Measurements from ENCODE around the gene TOMM40.
"Not testable (repeated sequence)": the region's sequence is repeated elsewhere in the genome, so short reads cannot be mapped to it uniquely, and the experiment has no call there.

TOMM40 gene

DNA sequence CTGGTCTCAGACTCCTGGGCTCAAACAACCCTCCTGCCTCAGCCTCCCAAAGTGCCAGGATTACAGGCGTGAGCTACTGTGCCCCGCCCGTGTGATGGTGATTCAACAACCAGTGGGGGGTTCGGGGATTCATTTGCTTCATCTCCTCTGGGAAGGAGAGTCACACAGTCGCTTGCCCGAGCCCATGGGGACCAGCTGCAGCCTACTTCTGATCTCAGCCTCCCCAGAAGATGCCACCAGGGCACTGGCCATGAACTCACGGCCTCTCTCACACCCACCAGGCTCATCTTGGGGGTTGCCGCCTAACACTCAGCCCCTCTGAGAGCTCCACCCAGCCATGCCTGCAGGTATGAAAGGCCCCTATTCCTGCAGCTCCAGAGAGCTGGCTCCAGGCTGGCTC lies 6.8 kb downstream of the TOMM40 start:
- no peak for DNase-seq (ENCODE audit: low spot score)

DNA sequence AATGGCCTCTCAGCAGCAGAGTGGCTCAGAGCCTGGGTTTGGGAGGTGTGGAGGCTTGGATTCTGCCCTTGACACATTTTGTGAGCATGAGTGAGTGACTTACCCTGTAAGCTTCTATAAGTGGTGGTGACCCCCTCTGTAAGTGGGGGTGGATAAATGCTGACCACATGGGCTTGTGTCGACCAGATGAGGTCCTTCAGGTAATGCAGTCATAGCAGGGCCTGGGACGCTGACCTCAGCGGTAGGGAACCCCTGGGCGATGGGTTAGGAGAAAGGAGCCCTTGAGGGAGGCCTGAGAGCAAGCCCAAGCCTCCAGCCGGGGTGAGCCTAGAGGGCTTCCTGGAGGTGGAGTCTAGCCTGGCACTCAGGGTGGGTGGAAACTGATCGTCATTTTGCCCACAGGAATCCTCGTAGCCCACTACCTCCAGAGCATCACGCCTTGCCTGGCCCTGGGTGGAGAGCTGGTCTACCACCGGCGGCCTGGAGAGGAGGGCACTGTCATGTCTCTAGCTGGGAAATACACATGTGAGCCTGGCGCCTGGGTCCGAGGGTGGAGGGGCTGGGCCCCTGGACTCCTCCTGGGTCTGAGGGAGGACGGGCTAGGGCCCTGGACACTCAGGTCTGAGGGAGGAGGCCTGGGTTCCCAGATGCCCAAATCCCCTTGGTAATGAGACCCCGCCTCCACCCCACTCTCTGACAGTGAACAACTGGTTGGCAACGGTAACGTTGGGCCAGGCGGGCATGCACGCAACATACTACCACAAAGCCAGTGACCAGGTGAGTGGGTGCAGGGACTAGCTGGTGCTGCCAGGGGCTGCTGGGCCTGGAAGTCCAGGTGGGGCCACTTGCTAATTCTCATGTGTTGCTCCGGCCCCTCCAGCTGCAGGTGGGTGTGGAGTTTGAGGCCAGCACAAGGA lies 9.5 kb downstream of the TOMM40 start:
- DNase-seq (ENCODE audit: low spot score): no peak

DNA sequence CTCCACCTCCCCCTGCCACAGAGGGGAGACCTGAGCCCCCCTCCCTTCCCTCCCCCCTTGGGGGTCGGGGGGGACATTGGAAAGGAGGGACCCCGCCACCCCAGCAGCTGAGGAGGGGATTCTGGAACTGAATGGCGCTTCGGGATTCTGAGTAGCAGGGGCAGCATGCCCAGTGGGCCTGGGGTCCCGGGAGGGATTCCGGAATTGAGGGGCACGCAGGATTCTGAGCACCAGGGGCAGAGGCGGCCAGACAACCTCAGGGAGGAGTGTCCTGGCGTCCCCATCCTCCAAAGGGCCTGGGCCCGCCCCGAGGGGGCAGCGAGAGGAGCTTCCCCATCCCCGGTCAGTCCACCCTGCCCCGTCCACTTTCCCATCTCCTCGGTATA lies 12.2 kb downstream of the TOMM40 start:
- no peak for DNase-seq (ENCODE audit: low spot score)

DNA sequence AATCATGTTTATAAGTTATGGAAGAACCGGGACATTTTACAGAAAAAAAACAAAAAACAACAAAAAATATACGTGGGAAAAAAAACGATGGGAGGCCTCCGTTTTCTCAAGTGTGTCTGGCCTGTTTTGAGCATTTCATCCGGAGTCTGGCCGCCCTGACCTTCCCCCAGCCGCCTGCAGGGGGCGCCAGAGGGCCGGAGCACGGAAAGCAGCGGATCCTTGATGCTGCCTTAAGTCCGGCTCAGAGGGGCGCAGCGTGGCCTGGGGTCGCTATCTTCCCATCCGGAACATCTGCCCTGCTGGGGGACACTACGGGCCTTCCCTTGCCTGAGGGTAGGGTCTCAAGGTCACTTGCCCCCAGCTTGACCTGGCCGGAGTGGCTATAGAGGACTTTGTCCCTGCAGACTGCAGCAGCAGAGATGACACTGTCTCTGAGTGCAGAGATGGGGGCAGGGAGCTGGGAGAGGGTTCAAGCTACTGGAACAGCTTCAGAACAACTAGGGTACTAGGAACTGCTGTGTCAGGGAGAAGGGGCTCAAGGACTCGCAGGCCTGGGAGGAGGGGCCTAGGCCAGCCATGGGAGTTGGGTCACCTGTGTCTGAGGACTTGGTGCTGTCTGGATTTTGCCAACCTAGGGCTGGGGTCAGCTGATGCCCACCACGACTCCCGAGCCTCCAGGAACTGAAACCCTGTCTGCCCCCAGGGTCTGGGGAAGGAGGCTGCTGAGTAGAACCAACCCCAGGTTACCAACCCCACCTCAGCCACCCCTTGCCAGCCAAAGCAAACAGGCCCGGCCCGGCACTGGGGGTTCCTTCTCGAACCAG lies 12.8 kb downstream of the TOMM40 start:
- DNase-seq (ENCODE audit: low spot score): peak; percentile 59

DNA sequence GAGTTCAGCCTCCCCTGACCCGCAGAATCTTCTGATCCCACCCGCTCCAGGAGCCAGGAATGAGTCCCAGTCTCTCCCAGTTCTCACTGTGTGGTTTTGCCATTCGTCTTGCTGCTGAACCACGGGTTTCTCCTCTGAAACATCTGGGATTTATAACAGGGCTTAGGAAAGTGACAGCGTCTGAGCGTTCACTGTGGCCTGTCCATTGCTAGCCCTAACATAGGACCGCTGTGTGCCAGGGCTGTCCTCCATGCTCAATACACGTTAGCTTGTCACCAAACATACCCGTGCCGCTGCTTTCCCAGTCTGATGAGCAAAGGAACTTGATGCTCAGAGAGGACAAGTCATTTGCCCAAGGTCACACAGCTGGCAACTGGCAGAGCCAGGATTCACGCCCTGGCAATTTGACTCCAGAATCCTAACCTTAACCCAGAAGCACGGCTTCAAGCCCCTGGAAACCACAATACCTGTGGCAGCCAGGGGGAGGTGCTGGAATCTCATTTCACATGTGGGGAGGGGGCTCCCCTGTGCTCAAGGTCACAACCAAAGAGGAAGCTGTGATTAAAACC lies 13.5 kb downstream of the TOMM40 start:
- DNase-seq (ENCODE audit: low spot score): no peak

DNA sequence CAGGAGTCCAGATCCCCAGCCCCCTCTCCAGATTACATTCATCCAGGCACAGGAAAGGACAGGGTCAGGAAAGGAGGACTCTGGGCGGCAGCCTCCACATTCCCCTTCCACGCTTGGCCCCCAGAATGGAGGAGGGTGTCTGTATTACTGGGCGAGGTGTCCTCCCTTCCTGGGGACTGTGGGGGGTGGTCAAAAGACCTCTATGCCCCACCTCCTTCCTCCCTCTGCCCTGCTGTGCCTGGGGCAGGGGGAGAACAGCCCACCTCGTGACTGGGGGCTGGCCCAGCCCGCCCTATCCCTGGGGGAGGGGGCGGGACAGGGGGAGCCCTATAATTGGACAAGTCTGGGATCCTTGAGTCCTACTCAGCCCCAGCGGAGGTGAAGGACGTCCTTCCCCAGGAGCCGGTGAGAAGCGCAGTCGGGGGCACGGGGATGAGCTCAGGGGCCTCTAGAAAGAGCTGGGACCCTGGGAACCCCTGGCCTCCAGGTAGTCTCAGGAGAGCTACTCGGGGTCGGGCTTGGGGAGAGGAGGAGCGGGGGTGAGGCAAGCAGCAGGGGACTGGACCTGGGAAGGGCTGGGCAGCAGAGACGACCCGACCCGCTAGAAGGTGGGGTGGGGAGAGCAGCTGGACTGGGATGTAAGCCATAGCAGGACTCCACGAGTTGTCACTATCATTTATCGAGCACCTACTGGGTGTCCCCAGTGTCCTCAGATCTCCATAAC lies 14.5 kb downstream of the TOMM40 start, which contains the start of gene APOE:
APOE (plus strand) TSS at position 360 of the 724 bp plus-strand sequence. CDS start 829 bp downstream, outside the sequence.
- no peak for DNase-seq (ENCODE audit: low spot score)

DNA sequence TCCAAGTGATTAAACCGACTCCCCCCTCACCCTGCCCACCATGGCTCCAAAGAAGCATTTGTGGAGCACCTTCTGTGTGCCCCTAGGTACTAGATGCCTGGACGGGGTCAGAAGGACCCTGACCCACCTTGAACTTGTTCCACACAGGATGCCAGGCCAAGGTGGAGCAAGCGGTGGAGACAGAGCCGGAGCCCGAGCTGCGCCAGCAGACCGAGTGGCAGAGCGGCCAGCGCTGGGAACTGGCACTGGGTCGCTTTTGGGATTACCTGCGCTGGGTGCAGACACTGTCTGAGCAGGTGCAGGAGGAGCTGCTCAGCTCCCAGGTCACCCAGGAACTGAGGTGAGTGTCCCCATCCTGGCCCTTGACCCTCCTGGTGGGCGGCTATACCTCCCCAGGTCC lies 16.6 kb downstream of the TOMM40 start:
- no peak for DNase-seq (ENCODE audit: low spot score)

DNA sequence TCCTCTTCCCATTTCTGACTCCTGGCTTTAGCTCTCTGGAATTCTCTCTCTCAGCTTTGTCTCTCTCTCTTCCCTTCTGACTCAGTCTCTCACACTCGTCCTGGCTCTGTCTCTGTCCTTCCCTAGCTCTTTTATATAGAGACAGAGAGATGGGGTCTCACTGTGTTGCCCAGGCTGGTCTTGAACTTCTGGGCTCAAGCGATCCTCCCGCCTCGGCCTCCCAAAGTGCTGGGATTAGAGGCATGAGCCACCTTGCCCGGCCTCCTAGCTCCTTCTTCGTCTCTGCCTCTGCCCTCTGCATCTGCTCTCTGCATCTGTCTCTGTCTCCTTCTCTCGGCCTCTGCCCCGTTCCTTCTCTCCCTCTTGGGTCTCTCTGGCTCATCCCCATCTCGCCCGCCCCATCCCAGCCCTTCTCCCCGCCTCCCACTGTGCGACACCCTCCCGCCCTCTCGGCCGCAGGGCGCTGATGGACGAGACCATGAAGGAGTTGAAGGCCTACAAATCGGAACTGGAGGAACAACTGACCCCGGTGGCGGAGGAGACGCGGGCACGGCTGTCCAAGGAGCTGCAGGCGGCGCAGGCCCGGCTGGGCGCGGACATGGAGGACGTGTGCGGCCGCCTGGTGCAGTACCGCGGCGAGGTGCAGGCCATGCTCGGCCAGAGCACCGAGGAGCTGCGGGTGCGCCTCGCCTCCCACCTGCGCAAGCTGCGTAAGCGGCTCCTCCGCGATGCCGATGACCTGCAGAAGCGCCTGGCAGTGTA lies 17.2 kb downstream of the TOMM40 start:
- DNase-seq (ENCODE audit: low spot score): no peak

DNA sequence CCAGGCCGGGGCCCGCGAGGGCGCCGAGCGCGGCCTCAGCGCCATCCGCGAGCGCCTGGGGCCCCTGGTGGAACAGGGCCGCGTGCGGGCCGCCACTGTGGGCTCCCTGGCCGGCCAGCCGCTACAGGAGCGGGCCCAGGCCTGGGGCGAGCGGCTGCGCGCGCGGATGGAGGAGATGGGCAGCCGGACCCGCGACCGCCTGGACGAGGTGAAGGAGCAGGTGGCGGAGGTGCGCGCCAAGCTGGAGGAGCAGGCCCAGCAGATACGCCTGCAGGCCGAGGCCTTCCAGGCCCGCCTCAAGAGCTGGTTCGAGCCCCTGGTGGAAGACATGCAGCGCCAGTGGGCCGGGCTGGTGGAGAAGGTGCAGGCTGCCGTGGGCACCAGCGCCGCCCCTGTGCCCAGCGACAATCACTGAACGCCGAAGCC lies 17.8 kb downstream of the TOMM40 start:
- DNase-seq (ENCODE audit: low spot score): no peak

DNA sequence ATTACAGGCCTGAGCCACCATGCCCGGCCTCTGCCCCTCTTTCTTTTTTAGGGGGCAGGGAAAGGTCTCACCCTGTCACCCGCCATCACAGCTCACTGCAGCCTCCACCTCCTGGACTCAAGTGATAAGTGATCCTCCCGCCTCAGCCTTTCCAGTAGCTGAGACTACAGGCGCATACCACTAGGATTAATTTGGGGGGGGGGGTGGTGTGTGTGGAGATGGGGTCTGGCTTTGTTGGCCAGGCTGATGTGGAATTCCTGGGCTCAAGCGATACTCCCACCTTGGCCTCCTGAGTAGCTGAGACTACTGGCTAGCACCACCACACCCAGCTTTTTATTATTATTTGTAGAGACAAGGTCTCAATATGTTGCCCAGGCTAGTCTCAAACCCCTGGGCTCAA lies 18.7 kb downstream of the TOMM40 start:
- no peak for DNase-seq (ENCODE audit: low spot score)

DNA sequence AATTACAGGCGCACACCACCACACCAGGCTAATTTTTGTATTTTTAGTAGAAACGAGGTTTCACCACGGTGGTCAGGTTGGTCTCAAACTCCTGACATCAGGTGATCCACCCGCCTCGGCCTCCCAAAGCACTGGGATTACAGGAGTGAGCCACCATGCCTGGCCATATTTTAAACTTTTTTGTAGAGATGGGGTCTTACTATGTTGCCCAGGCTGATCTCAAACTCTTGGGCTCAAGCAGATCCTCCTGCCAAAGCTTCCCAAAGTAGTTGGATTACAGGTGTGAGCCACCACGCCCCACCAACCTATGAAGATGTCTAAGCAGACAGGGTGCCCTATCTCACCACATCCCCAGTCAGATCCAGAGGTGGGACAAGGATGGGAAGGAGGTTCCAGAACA lies 20.8 kb downstream of the TOMM40 start:
- not testable (repeated sequence) for DNase-seq (ENCODE audit: low spot score)

DNA sequence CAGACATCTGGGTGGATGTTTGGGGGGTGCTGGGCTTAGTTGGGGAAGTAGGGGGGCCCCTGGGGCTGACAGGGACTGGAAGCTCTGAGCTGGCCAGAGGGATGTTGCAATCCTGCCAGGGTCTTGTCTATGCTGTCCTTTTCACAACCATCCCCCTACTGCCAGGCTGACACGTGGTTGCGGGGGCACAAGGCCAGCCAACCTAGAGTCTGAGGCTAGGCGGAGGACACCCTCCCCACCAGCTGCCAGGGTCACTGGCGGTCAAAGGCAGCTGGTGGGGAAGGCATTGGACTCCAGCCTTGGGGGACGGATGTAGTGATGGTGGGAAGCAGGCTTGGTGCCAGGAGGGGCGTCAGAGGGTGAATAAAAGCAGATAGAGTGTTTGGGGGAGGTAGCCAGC lies 21.8 kb downstream of the TOMM40 start:
- no peak for DNase-seq (ENCODE audit: low spot score)

DNA sequence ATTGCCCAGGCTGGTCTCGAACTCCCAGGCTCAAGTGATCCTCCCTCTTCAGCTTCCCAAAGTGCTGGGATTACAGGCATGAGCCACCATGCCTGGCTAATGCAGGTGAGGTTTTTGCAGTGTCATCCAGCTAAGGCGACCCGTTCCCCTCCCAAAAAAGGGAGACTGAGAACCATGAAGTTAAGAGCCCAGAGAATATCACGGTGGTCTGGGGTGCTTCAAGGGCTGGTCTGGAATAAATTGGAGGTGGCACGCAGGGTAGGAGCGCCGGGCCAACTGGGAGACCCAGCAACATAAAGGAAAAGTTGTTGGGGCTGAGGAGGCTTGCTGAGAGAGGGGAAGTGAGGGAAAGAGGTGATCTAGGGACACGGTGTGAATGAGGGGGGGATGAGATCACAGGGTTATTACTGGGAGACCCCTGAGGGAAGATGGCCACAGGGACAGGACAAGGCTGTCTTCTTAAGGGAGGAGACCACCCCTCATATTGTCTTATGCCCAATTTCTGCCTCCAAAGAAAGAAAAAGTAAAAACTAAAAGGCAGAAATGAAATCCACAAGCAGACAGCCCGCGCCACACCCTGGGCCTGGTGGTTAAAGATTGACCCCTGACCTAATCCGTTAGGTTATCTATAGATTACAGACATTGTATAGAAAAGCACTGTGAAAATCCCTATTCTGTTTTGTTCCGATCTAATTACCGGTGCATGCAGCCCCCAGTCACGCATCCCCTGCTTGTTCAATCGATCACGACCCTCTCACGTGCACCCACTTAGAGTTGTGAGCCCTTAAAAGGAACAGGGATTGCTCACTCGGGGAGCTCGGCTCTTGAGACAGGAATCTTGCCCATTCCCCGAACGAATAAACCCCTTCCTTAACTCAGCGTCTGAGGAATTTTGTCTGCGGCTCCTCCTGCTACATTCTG lies 22.7 kb downstream of the TOMM40 start:
- DNase-seq (ENCODE audit: low spot score): not testable (repeated sequence)

DNA sequence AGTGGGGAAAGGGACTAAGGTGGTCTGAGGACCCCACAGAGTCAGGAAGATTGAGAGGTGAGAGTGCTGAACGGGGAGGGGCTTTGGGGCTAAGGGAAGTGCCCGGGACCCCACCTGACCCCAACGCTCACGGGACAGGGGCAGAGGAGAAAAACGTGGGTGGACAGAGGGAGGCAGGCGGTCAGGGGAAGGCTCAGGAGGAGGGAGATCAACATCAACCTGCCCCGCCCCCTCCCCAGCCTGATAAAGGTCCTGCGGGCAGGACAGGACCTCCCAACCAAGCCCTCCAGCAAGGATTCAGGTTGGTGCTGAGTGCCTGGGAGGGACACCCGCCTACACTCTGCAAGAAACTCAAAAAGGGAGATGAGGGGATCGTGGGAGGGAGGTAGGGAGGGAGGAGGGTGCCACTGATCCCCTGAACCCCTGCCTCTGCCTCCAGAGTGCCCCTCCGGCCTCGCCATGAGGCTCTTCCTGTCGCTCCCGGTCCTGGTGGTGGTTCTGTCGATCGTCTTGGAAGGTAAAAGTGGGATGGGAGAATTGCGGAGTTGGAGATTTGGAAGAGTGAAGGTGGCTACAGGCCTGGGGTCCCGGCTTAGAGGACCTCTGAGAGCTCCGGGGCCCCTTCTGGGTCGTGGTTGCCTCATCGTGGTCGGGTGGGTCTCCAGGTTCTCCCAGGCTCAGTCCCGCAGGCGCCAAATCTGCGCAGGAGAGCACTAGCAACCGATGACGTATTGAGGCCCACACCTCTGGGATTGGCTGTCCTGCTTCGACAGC lies 23.6 kb downstream of the TOMM40 start, which contains the start of gene APOC1:
APOC1 (plus strand) TSS at position 176 of the 774 bp plus-strand sequence; CDS start at position 460, 284 bp downstream.
- DNase-seq (ENCODE audit: low spot score): peak; percentile 74

DNA sequence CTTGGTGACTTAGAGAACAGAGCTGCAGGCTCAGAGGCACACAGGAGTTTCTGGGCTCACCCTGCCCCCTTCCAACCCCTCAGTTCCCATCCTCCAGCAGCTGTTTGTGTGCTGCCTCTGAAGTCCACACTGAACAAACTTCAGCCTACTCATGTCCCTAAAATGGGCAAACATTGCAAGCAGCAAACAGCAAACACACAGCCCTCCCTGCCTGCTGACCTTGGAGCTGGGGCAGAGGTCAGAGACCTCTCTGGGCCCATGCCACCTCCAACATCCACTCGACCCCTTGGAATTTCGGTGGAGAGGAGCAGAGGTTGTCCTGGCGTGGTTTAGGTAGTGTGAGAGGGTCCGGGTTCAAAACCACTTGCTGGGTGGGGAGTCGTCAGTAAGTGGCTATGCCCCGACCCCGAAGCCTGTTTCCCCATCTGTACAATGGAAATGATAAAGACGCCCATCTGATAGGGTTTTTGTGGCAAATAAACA lies 33.2 kb downstream of the TOMM40 start:
- DNase-seq (ENCODE audit: low spot score): no peak

DNA sequence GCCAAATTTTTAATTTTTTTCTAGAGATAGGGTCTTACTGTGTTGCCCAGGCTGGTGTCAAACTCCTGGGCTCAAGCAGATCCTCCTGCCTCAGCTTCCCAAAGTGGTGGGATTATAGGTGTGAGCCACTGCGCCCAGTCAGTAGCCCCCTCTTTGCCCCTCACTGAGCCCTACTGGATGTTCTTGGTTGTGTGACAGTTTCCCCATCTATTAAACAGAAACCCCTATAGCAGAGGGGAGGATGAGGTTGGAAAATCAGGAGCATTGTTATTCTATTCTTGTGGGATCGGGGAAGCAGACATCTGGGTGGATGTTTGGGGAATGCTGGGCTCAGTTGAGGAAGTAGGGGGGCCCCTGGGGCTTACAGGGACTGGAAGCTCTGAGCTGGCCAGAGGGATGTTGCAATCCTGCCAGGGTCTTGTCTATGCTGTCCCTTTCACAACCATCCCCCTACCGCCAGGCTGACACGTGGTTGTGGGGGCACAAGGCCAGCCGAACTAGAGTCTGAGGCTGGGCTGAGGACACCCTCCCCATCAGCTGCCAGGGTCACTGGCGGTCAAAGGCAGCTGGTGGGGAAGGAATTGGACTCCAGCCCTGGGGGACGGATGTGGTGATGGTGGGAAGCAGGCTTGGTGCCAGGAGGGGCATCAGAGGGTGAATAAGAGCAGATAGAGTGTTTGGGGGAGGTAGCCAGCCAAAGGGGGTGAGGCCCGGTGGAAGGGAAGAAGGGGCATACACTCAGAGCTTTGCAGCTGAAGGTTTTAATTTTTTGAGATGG lies 34.2 kb downstream of the TOMM40 start:
- DNase-seq (ENCODE audit: low spot score): no peak

DNA sequence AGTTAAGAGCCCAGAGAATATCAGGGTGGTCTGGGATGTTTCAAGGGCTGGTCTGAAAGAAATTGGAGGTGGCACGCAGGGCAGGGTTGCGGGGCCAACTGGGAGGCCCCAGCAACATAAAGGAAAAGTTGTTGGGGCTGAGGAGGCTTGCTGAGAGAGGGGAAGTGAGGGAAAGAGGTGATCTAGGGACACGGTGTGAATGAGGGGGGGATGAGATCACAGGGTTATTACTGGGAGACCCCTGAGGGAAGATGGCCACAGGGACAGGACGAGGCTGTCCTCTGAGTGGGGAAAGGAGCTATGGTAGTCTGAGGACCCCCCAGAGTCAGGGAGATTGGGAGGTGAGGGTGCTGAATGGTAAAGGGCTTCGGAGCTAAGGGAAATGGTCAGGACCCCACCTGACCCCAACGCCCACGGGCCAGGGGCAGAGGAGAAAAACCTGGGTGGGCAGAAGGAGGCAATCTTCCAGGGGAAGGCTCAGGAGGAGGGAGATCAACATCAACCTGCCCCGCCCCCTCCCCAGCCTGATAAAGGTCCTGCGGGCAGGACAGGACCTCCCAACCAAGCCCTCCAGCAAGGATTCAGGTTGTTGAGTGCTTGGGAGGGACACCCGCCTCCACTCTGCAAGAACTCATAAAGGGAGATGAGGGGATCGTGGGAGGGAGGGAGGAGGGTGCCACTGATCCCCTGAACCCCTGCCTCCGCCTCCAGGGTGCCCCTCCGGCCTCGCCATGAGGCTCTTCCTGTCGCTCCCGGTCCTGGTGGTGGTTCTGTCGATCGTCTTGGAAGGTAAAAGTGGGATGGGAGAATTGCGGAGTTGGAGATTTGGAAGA lies 35.4 kb downstream of the TOMM40 start:
- DNase-seq (ENCODE audit: low spot score): not testable (repeated sequence)

Data from kidney tubule cell (primary cell).